Measurements from ENCODE around the gene VPS33B.

VPS33B gene

GRCh38 chr15:90953947-90954711, 68.3 kb downstream of the VPS33B start:
- DNase-seq (ENCODE audit: extremely low spot score), result no peak

GRCh38 chr15:90952901-90953677, 69.3 kb downstream of the VPS33B start:
- ChIA-PET CTCF (interaction anchor here (2.8 to 8.4 kb wide), 2 partner anchors 19 to 80 kb away, joined by 9 to 77 read pairs; partner anchors contain the start of genes HDDC3 and UNC45A), POLR2A (interaction anchor here (0.7 to 6.2 kb wide), 8 partner anchors 9 to 366 kb away, joined by 3 to 60 read pairs (median 6); partner anchors contain the start of genes HDDC3, MAN2A2 and UNC45A)
- DNase-seq (ENCODE audit: extremely low spot score), result no peak
- TF ChIP-seq CTBP1 (IDR thresholded peaks at IDR 0.05; ENCODE audit: borderline replicate concordance) (no peak), NFRKB (IDR thresholded peaks at IDR 0.05) (no peak), PKNOX1 (IDR thresholded peaks at IDR 0.05) (no peak), ZNF384 (IDR thresholded peaks at IDR 0.05) (no peak), FOXA1 (IDR thresholded peaks at IDR 0.05) (no peak), LEF1 (IDR thresholded peaks at IDR 0.05; ENCODE audit: borderline replicate concordance) (no peak), SUZ12 (IDR thresholded peaks at IDR 0.05) (no peak), TARDBP (IDR thresholded peaks at IDR 0.05) (no peak)

More at GRCh38 chr15:90953947-90954711, 68.3 kb downstream of the VPS33B start:
- TF ChIP-seq PKNOX1 (IDR thresholded peaks at IDR 0.05) (no peak), NFRKB (IDR thresholded peaks at IDR 0.05) (no peak), FOXM1 (IDR thresholded peaks at IDR 0.05; ENCODE audit: borderline replicate concordance) (no peak), HDGF (IDR thresholded peaks at IDR 0.05; ENCODE audit: borderline replicate concordance) (no peak), ELF4 (IDR thresholded peaks at IDR 0.05) (no peak), LEF1 (IDR thresholded peaks at IDR 0.05; ENCODE audit: borderline replicate concordance) (no peak)
- POLR2A ChIA-PET, result interaction anchor here (0.6 to 6.2 kb wide), 18 partner anchors 8 to 1995 kb away, joined by 3 to 60 read pairs (median 4); partner anchors contain the start of genes HDDC3, MAN2A2, UNC45A and VPS33B
- CTCF ChIA-PET, result interaction anchor here (0.7 to 8.4 kb wide), 4 partner anchors 20 to 318 kb away, joined by 3 to 77 read pairs (median 6); partner anchors contain the start of genes HDDC3 and UNC45A

- DNase-seq (ENCODE audit: extremely low spot score), result no peak
- no peak for TF ChIP-seq HDGF (IDR thresholded peaks at IDR 0.05; ENCODE audit: borderline replicate concordance)
- TF ChIP-seq CTBP1 (IDR thresholded peaks at IDR 0.05; ENCODE audit: borderline replicate concordance), result no peak
- TF ChIP-seq ELF4 (IDR thresholded peaks at IDR 0.05), result no peak
- TF ChIP-seq FOXA1 (IDR thresholded peaks at IDR 0.05), result no peak
- no peak for TF ChIP-seq L3MBTL2 (conservative IDR thresholded peaks at IDR 0.05)
- TF ChIP-seq ZNF384 (IDR thresholded peaks at IDR 0.05), result no peak
- no peak for TF ChIP-seq ARNT (IDR thresholded peaks at IDR 0.05)
- no peak for TF ChIP-seq NFRKB (IDR thresholded peaks at IDR 0.05)
- TF ChIP-seq FOXM1 (IDR thresholded peaks at IDR 0.05; ENCODE audit: borderline replicate concordance), result no peak
- TF ChIP-seq SUZ12 (IDR thresholded peaks at IDR 0.05), result no peak
- TF ChIP-seq LEF1 (IDR thresholded peaks at IDR 0.05; ENCODE audit: borderline replicate concordance), result no peak
- CTCF ChIA-PET, result no interaction called here
- POLR2A ChIA-PET, result interaction anchor here (1.6 kb wide), 1 partner anchor 15 kb away, joined by 6 read pairs; the partner anchor contains the start of gene UNC45A
Measured at GRCh38 chr15:90950676-90951075, 71.7 kb downstream of the VPS33B start.

- POLR2A ChIA-PET, result interaction anchor here (1.0 to 1.8 kb wide), 3 partner anchors 11 to 20 kb away, joined by 4 to 7 read pairs (median 6); partner anchors contain the start of gene UNC45A
- CTCF ChIA-PET, result interaction anchor here (0.5 kb wide), 1 partner anchor 64 kb away, joined by 3 read pairs; no protein-coding TSS in a partner anchor
- TF ChIP-seq LEF1 (IDR thresholded peaks at IDR 0.05; ENCODE audit: borderline replicate concordance) (no peak), TARDBP (IDR thresholded peaks at IDR 0.05) (no peak), ZNF384 (IDR thresholded peaks at IDR 0.05) (no peak), FOXA1 (IDR thresholded peaks at IDR 0.05) (no peak), L3MBTL2 (conservative IDR thresholded peaks at IDR 0.05) (no peak), CTBP1 (IDR thresholded peaks at IDR 0.05; ENCODE audit: borderline replicate concordance) (no peak), SP1 (IDR thresholded peaks at IDR 0.05) (no peak), BHLHE40 (IDR thresholded peaks at IDR 0.05; ENCODE audit: borderline replicate concordance) (no peak), ARNT (IDR thresholded peaks at IDR 0.05) (no peak), SUZ12 (IDR thresholded peaks at IDR 0.05) (no peak), FOXM1 (IDR thresholded peaks at IDR 0.05; ENCODE audit: borderline replicate concordance) (no peak), PKNOX1 (IDR thresholded peaks at IDR 0.05) (no peak)
- no peak for DNase-seq (ENCODE audit: extremely low spot score)
Measured at GRCh38 chr15:90949979-90950675, 72.3 kb downstream of the VPS33B start.
